ENCODE data around the gene MAP3K20. TPM values are rescaled to one million over a fixed set of nuclear protein-coding genes. Genes with fewer than 3 reads are reported as not detected.

MAP3K20 gene
- total RNA-seq, 2 experiments from 2014 or later, result 13.7 to 15.2 TPM

- H3K9me3 Mint-ChIP-seq, result no peaks in the 10 kb centered on the region
- CTCF ChIA-PET, result no interaction called here
- POLR2A ChIA-PET, result no interaction called here
- H3K27ac Mint-ChIP-seq, result no peak overlapping the region
- H3K36me3 Mint-ChIP-seq (ENCODE audit: low read depth), result peaks cover under 1% of the 10 kb centered on the region
- H3K4me3 Mint-ChIP-seq, result no peak overlapping the region
- DNase-seq, result no peak
- peaks cover under 1% of the 10 kb centered on the region for H3K27me3 Mint-ChIP-seq
- peaks cover 13% of the 10 kb centered on the region for H3K4me1 Mint-ChIP-seq
Measured at GRCh38 chr2:173099804-173100203, 24.2 kb downstream of the MAP3K20 start.

- Mint-ChIP-seq H3K9me3 (no peaks in the 10 kb centered on the region), H3K27ac (no peak overlapping the region), H3K4me1 (peaks cover 13% of the 10 kb centered on the region), H3K27me3 (peaks cover 5% of the 10 kb centered on the region), H3K36me3 (ENCODE audit: low read depth) (peaks cover 4% of the 10 kb centered on the region), H3K4me3 (no peak overlapping the region)
- no peak for DNase-seq
- CTCF ChIA-PET, result no interaction called here
- POLR2A ChIA-PET, result no interaction called here
Measured at GRCh38 chr2:173101687-173102086, 26.0 kb downstream of the MAP3K20 start.

- peaks cover 5% of the 10 kb centered on the region for H3K27me3 Mint-ChIP-seq
- no peak overlapping the region for H3K27ac Mint-ChIP-seq
- peaks cover 13% of the 10 kb centered on the region for H3K4me1 Mint-ChIP-seq
- no peak overlapping the region for H3K4me3 Mint-ChIP-seq
- no peaks in the 10 kb centered on the region for H3K9me3 Mint-ChIP-seq
- DNase-seq, result no peak
- ChIA-PET POLR2A (no interaction called here), CTCF (no interaction called here)
- peaks cover 4% of the 10 kb centered on the region for H3K36me3 Mint-ChIP-seq (ENCODE audit: low read depth)
Measured at GRCh38 chr2:173104156-173104555, 28.5 kb downstream of the MAP3K20 start.

GRCh38 chr2:173106959-173107628 is 31.4 kb downstream of the MAP3K20 start:
- ChIA-PET POLR2A (no interaction called here), CTCF (interaction anchor here (1.3 kb wide), 1 partner anchor 103 kb away, joined by 4 read pairs; no protein-coding TSS in a partner anchor)
- Mint-ChIP-seq H3K4me1 (peaks cover 6% of the 10 kb centered on the region), H3K36me3 (ENCODE audit: low read depth) (peaks cover 5% of the 10 kb centered on the region), H3K27ac (no peak overlapping the region), H3K9me3 (no peaks in the 10 kb centered on the region), H3K4me3 (no peak overlapping the region), H3K27me3 (peaks cover 5% of the 10 kb centered on the region)
- DNase-seq, result no peak

- no peak for DNase-seq
- Mint-ChIP-seq H3K27ac (no peak overlapping the region), H3K27me3 (peaks cover 5% of the 10 kb centered on the region), H3K4me3 (no peak overlapping the region), H3K4me1 (peaks cover under 1% of the 10 kb centered on the region), H3K9me3 (no peaks in the 10 kb centered on the region), H3K36me3 (ENCODE audit: low read depth) (peaks cover 9% of the 10 kb centered on the region)
- ChIA-PET POLR2A (no interaction called here), CTCF (no interaction called here)
Measured at GRCh38 chr2:173107629-173108022, 32.0 kb downstream of the MAP3K20 start.

GRCh38 chr2:173109253-173110188 is 33.9 kb downstream of the MAP3K20 start:
- CTCF ChIA-PET, result no interaction called here
- Mint-ChIP-seq H3K9me3 (peaks cover 2% of the 10 kb centered on the region), H3K4me3 (no peak overlapping the region), H3K36me3 (ENCODE audit: low read depth) (peaks cover 12% of the 10 kb centered on the region), H3K4me1 (no peaks in the 10 kb centered on the region), H3K27me3 (peaks cover 15% of the 10 kb centered on the region), H3K27ac (no peak overlapping the region)
- POLR2A ChIA-PET, result no interaction called here
- no peak for DNase-seq

- CTCF ChIA-PET, result no interaction called here
- H3K27me3 Mint-ChIP-seq, result peaks cover 10% of the 10 kb centered on the region
Measured at GRCh38 chr2:173117678-173118077, 42.0 kb downstream of the MAP3K20 start.

GRCh38 chr2:173118395-173118794 is 42.7 kb downstream of the MAP3K20 start:
- H3K9me3 Mint-ChIP-seq, result no peaks in the 10 kb centered on the region
- no peak overlapping the region for H3K4me3 Mint-ChIP-seq
- H3K27me3 Mint-ChIP-seq, result peaks cover 3% of the 10 kb centered on the region
- no peak for DNase-seq
- H3K27ac Mint-ChIP-seq, result no peak overlapping the region
- no peaks in the 10 kb centered on the region for H3K4me1 Mint-ChIP-seq
- POLR2A ChIA-PET, result no interaction called here
- H3K36me3 Mint-ChIP-seq (ENCODE audit: low read depth), result peaks cover 5% of the 10 kb centered on the region
- CTCF ChIA-PET, result no interaction called here

More at GRCh38 chr2:173117678-173118077, 42.0 kb downstream of the MAP3K20 start:
- Mint-ChIP-seq H3K9me3 (peaks cover 2% of the 10 kb centered on the region), H3K27ac (no peak overlapping the region), H3K4me3 (no peak overlapping the region), H3K36me3 (ENCODE audit: low read depth) (peaks cover 5% of the 10 kb centered on the region), H3K4me1 (no peaks in the 10 kb centered on the region)
- POLR2A ChIA-PET, result no interaction called here
- no peak for DNase-seq

GRCh38 chr2:173119069-173119807 is 43.6 kb downstream of the MAP3K20 start:
- Mint-ChIP-seq H3K9me3 (no peaks in the 10 kb centered on the region), H3K36me3 (ENCODE audit: low read depth) (peaks cover 5% of the 10 kb centered on the region), H3K4me3 (no peak overlapping the region), H3K27me3 (peaks cover 2% of the 10 kb centered on the region), H3K27ac (no peak overlapping the region), H3K4me1 (no peaks in the 10 kb centered on the region)
- CTCF ChIA-PET, result no interaction called here
- DNase-seq, result no peak
- POLR2A ChIA-PET, result no interaction called here

- DNase-seq, result no peak
- Mint-ChIP-seq H3K9me3 (no peaks in the 10 kb centered on the region), H3K4me1 (no peaks in the 10 kb centered on the region), H3K4me3 (no peak overlapping the region), H3K27ac (no peak overlapping the region), H3K36me3 (ENCODE audit: low read depth) (no peaks in the 10 kb centered on the region), H3K27me3 (no peaks in the 10 kb centered on the region)
- CTCF ChIA-PET, result no interaction called here
- POLR2A ChIA-PET, result no interaction called here
Measured at GRCh38 chr2:173119944-173120343, 44.3 kb downstream of the MAP3K20 start.

- Mint-ChIP-seq H3K4me3 (no peak overlapping the region), H3K27me3 (peaks cover 3% of the 10 kb centered on the region), H3K9me3 (no peaks in the 10 kb centered on the region), H3K4me1 (peaks cover 2% of the 10 kb centered on the region), H3K27ac (no peak overlapping the region), H3K36me3 (ENCODE audit: low read depth) (peaks cover 4% of the 10 kb centered on the region)
- CTCF ChIA-PET, result no interaction called here
- POLR2A ChIA-PET, result no interaction called here
- no peak for DNase-seq
Measured at GRCh38 chr2:173122936-173123335, 47.3 kb downstream of the MAP3K20 start.

- POLR2A ChIA-PET, result no interaction called here
- Mint-ChIP-seq H3K4me1 (peaks cover 2% of the 10 kb centered on the region), H3K4me3 (no peak overlapping the region), H3K27ac (no peak overlapping the region), H3K27me3 (peaks cover 8% of the 10 kb centered on the region), H3K9me3 (no peaks in the 10 kb centered on the region), H3K36me3 (ENCODE audit: low read depth) (peaks cover 4% of the 10 kb centered on the region)
- CTCF ChIA-PET, result no interaction called here
- no peak for DNase-seq
Measured at GRCh38 chr2:173124441-173124840, 48.8 kb downstream of the MAP3K20 start.

- CTCF ChIA-PET, result no interaction called here
- DNase-seq, result no peak
- H3K9me3 Mint-ChIP-seq, result no peaks in the 10 kb centered on the region
- POLR2A ChIA-PET, result no interaction called here
- peaks cover 4% of the 10 kb centered on the region for H3K36me3 Mint-ChIP-seq (ENCODE audit: low read depth)
- H3K4me1 Mint-ChIP-seq, result peaks cover 2% of the 10 kb centered on the region
- H3K27me3 Mint-ChIP-seq, result peaks cover 25% of the 10 kb centered on the region
- no peak overlapping the region for H3K27ac Mint-ChIP-seq
- H3K4me3 Mint-ChIP-seq, result no peak overlapping the region
Measured at GRCh38 chr2:173126819-173127218, 51.2 kb downstream of the MAP3K20 start.
